Bronchial epithelial cell (primary cell): ENCODE measurements around the gene DPY19L3. TPM values are rescaled to one million over a fixed set of nuclear protein-coding genes. Genes with fewer than 3 reads are reported as not detected.
A peak's percentile ranks its signal among the peaks of the same experiment; 100 is the strongest.
"Not testable (repeated sequence)": the region's sequence is repeated elsewhere in the genome, so short reads cannot be mapped to it uniquely, and the experiment has no call there.

Source experiments
- DNase-seq: peaks from one replicate; pipeline ENCODE4 v3.0.0-alpha.2; 2010; ENCODE audit warnings: low read depth
- FAIRE-seq: peaks from 2 replicates; lab custom pipeline; 2011; peaks lifted over from hg19 to GRCh38; lab: Jason Lieb, UNC
- H3K27me3 ChIP-seq: 2 replicates; pipeline ENCODE4 v1.5.1; 2011; ENCODE audit warnings: low read length; ENCODE audit not compliant: control insufficient read depth, insufficient read depth
- H3K36me3 ChIP-seq: 2 replicates; pipeline ENCODE4 v1.5.1; 2011; ENCODE audit warnings: low read length; ENCODE audit not compliant: control insufficient read depth, insufficient read depth
- H3K4me3 ChIP-seq: 2 replicates; pipeline ENCODE4 v1.5.1; 2011; ENCODE audit warnings: mild to moderate bottlenecking, low read depth, low read length, control low read depth
- CTCF ChIP-seq: IDR thresholded peaks from 2 replicates; pipeline ENCODE4 v1.5.1; 2011; ENCODE audit warnings: mild to moderate bottlenecking, moderate library complexity, low read length, control low read depth, inconsistent platforms; ENCODE audit not compliant: insufficient read depth, severe bottlenecking
- total RNA-seq: library from RNA; depleted of rRNA; stranded (reverse); fragments of >200 nt; gene quantifications from 2 replicates; pipeline ENCODE4 v1.2.1, GENCODE V29; 2014

Gene DPY19L3
- total RNA-seq, 1 donor from 2014 or later: 5.8 TPM

GRCh38 chr19:32368787-32369186 is 36.8 kb upstream of the DPY19L3 start:
- FAIRE-seq (no peak), DNase-seq (no peak)
- Histone ChIP-seq H3K27me3 (no peaks in the 10 kb centered on the region), H3K36me3 (peaks cover 3% of the 10 kb centered on the region), H3K4me3 (no peak overlapping the region)
- no peak for TF ChIP-seq CTCF

- H3K36me3 ChIP-seq: peaks cover 8% of the 10 kb centered on the region
- H3K27me3 ChIP-seq: no peaks in the 10 kb centered on the region
- H3K4me3 ChIP-seq: no peak overlapping the region
- DNase-seq (no peak), FAIRE-seq (no peak)
- no peak for TF ChIP-seq CTCF
Observed at GRCh38 chr19:32372726-32373517, 32.6 kb upstream of the DPY19L3 start.

- DNase-seq (peak; percentile 100), FAIRE-seq (peak; percentile 86)
- TF ChIP-seq CTCF: no peak
- H3K4me3 ChIP-seq: no peak overlapping the region
- peaks cover 9% of the 10 kb centered on the region for H3K36me3 ChIP-seq
- no peaks in the 10 kb centered on the region for H3K27me3 ChIP-seq
Observed at GRCh38 chr19:32373585-32374295, 31.8 kb upstream of the DPY19L3 start.

GRCh38 chr19:32374362-32374761 is 31.2 kb upstream of the DPY19L3 start:
- FAIRE-seq, H3K4me3 ChIP-seq, DNase-seq, H3K36me3 ChIP-seq, H3K27me3 ChIP-seq: not testable (repeated sequence)

- DNase-seq, FAIRE-seq, H3K27me3 ChIP-seq, H3K4me3 ChIP-seq, H3K36me3 ChIP-seq: not testable (repeated sequence)
- TF ChIP-seq CTCF: peak; percentile 32
Observed at GRCh38 chr19:32377088-32377487, 28.5 kb upstream of the DPY19L3 start.

GRCh38 chr19:32380269-32380668 is 25.3 kb upstream of the DPY19L3 start:
- TF ChIP-seq CTCF: no peak
- no peak for FAIRE-seq
- Histone ChIP-seq H3K27me3 (no peaks in the 10 kb centered on the region), H3K36me3 (peaks cover 9% of the 10 kb centered on the region), H3K4me3 (no peak overlapping the region)
- no peak for DNase-seq
